HG03196 (cell line): ENCODE data around the gene GBX2.

Experiments used
- ATAC-seq: cut with Tn5 transposase; IDR thresholded peaks from one replicate; pipeline ENCODE4 v1.9.1; 2021; ENCODE audit not compliant: unreplicated experiment

Gene GBX2

GRCh38 chr2:236168110-236169080 lies at the start of gene GBX2:
Gene GBX2, minus strand, starts transcription at chr2:236168386. Its CDS starts 415 bp downstream, at chr2:236167971.
- ATAC-seq = no peak

GRCh38 chr2:236217926-236218325 lies 49.7 kb upstream of the GBX2 start:
- no peak for ATAC-seq

- no peak for ATAC-seq
Observed at GRCh38 chr2:236216711-236217110, 48.5 kb upstream of the GBX2 start.

GRCh38 chr2:236215761-236216333 lies 47.7 kb upstream of the GBX2 start:
- no peak for ATAC-seq

- ATAC-seq = no peak
Observed at GRCh38 chr2:236215196-236215595, 47.0 kb upstream of the GBX2 start.

- no peak for ATAC-seq
Observed at GRCh38 chr2:236214376-236214995, 46.3 kb upstream of the GBX2 start.

- ATAC-seq = no peak
Observed at GRCh38 chr2:236211296-236211695, 43.1 kb upstream of the GBX2 start.

- ATAC-seq = no peak
Observed at GRCh38 chr2:236210536-236210935, 42.4 kb upstream of the GBX2 start.

- ATAC-seq = no peak
Observed at GRCh38 chr2:236209996-236210395, 41.8 kb upstream of the GBX2 start.

- ATAC-seq = no peak
Observed at GRCh38 chr2:236209535-236209934, 41.3 kb upstream of the GBX2 start.

- ATAC-seq = no peak
Observed at GRCh38 chr2:236208019-236208926, 40.1 kb upstream of the GBX2 start.

- ATAC-seq = no peak
Observed at GRCh38 chr2:236207472-236207871, 39.3 kb upstream of the GBX2 start.

GRCh38 chr2:236205867-236206645 lies 37.9 kb upstream of the GBX2 start:
- ATAC-seq = no peak

- no peak for ATAC-seq
Observed at GRCh38 chr2:236204953-236205352, 36.8 kb upstream of the GBX2 start.

- ATAC-seq = no peak
Observed at GRCh38 chr2:236200378-236200777, 32.2 kb upstream of the GBX2 start.

- no peak for ATAC-seq
Observed at GRCh38 chr2:236196366-236196765, 28.2 kb upstream of the GBX2 start.

- no peak for ATAC-seq
Observed at GRCh38 chr2:236195726-236196125, 27.5 kb upstream of the GBX2 start.

- ATAC-seq = no peak
Observed at GRCh38 chr2:236194786-236195185, 26.6 kb upstream of the GBX2 start.

- no peak for ATAC-seq
Observed at GRCh38 chr2:236193026-236193425, 24.8 kb upstream of the GBX2 start.

GRCh38 chr2:236190674-236191073 lies 22.5 kb upstream of the GBX2 start:
- no peak for ATAC-seq
